NCI-H146 treated with DMSO at 0.1 percent for 48 hours (cell line): ENCODE measurements around the gene MAN2B2.

Source experiments
- DNase-seq: peaks from one replicate; lab custom pipeline; 2025; ENCODE audit not compliant: unreplicated experiment; lab: John Stamatoyannopoulos, UW

MAN2B2 gene

GRCh38 chr4:6566391-6567190 lies 8.4 kb upstream of the MAN2B2 start:
- no peak for DNase-seq

DNA sequence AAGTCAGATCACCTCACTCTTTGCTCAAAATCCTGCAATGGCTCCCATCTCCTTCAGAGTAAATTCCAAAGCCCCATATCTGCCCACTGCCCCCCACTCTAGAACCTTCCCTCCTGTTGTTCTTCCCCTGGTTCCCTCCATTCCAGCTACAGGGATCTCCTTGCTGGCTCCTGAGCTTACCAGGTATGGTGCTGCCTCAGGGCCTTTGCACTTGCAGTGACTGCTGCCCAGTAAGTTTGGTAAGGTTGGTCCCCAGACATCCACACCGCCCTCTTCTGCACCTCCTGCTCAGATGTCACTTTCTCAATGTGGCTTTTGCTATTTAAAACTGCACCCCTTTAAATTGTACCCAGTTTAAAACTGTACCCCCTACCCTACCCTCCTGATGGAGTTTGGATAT lies 7.8 kb upstream of the MAN2B2 start:
- no peak for DNase-seq

DNA sequence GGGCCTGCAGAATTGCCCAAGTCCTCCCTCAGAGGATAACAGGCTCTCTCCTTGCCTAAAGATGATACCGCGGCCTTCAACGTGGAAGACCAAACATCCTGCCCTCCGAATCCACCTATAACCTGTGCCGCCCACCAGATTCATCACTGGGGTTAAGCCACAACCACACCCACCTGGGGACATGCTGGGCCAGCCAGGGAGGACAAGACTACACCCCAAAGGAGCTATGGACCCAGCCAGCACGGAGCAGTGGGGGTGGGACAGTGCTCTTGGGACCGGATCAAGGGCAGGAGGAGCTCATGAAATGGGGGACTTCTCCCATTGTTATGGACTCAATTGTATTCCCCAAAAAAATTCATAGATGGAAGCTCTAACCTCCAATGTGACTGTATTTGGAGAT lies 6.8 kb upstream of the MAN2B2 start:
- no peak for DNase-seq

- DNase-seq, result no peak
These were observed 6.2 kb upstream of the MAN2B2 start for GRCh38 chr4:6568689-6569332.

DNA sequence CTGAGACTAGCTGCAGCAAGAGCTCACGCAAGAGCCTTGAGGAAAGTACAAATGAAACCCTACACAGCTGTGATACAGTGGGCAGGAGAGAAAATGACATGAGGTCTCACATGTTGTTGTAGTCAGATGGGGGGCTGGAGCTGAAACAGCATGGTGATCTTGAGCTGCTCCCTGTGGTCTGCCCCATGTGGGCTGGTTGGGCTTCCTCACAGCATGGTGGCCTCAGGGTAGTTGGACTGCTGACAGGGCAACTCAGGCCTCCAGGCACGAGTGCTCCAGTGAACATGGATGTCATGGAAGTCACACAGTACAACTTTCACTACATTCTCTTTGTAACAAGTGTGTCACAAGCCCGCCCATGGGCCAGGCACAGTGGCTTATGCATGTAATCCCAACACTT lies 3.4 kb upstream of the MAN2B2 start:
- DNase-seq, result no peak

- DNase-seq, result peak; percentile 26
These were observed 1.4 kb upstream of the MAN2B2 start for GRCh38 chr4:6573551-6573950.

DNA sequence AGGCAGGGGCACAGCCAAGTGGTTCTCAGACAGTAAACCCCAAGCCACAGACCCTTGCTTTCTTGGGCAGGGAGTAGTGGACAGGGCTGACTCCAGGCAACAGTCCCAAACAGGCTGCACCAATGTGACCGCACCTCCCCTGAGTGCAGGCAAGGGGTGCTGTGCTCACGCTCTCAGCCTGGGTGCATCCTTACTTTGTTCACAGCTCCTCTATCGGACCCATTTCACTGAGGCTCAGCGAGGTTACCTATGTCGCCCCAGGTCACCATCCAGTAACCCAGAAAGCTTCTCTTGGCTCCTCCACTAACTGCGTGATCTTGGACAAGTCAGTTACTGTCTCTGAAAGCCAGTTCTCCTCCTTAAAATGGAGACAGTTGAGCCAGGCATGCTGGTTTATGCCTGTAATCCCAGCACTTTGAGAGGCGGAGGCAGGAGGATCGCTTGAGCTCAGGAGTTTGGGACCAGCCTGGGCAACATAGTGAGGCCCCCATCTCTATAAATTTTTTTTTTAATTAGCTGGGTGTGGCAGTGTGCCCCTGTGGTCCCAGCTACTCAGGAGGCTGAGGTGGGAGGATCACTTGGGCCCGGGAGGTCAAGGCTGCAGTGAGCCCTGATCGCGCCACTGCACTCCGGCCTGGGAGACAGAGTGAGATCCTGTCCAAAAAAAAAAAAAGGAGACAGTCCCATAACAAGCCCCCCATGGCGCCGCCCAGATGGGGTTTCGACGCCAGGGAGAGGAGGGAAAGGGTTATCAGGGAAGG lies 823 bp upstream of the MAN2B2 start:
- no peak for DNase-seq

- no peak for DNase-seq
These were observed 683 bp downstream of the MAN2B2 start for GRCh38 chr4:6575503-6576240.

GRCh38 chr4:6576512-6576911 lies 1.5 kb downstream of the MAN2B2 start:
- no peak for DNase-seq

DNA sequence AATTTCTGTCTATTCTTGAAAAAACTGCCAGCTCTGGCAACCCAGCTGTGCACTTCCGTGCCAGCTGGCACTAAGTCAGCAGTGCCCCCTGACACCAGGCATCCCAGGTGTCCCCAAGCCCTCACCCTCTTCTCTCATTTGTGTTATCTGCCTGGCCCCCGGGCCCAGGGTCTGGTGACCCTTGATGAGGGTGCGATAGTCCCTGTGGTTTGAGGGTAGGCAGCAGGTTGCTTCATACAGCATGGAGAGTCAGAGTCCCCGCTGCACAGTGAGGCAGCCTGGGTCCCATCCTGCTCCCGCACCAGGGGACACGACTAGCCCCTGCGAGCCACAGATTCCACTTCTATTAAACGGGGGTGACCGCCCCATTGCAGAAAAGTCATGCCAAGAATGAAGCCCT lies 1.9 kb downstream of the MAN2B2 start:
- DNase-seq, result no peak

- no peak for DNase-seq
These were observed 2.4 kb downstream of the MAN2B2 start for GRCh38 chr4:6577409-6577808.

- DNase-seq, result no peak
These were observed 3.2 kb downstream of the MAN2B2 start for GRCh38 chr4:6578221-6578620.

DNA sequence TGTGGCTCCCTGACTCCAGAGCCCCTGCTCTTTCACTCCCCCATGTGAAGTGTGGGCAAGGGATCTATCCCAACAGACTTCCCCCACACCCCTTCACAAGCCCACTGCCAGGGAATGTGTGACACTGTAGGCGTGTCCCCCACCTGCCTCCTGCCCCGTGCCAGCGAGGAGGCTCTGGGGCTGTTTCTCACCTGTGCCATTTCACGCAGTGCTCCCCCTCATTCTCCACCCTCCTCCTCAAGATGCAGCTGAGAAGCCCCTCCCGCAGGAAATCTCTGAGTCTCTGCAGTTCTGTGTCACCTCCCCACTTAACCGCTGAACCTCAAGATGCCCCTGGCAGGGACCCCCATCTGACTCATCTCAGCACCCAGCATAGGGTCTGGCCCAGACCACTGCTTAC lies 5.4 kb downstream of the MAN2B2 start:
- no peak for DNase-seq

DNA sequence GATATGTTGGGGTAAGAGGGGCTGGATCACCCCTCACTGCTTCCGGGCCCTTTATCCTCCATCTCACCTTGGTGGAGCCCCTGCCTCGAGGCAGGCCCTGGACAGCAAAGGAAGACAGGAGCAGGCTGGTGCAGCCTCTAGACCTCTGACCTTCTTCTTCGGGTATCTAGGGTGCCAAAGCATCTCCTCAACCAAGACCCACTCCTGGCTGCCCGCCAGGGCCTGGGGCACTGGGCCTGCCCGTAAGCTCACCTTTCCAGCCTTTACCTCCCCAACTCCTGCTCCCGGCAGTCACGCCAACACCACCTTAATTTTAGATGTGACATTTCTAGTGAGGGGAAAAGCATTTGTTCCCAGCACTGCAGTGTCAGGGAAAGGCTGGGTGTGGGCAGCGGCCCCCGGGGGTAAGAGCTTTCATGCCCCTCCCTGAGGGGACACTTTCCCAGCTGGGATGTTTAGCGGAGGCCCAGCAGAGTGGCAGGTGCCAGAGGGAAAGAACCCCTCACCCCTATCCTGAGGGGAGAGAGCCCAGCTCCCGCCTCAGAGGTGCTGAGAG lies 6.7 kb downstream of the MAN2B2 start:
- no peak for DNase-seq

- DNase-seq, result no peak
These were observed 8.0 kb downstream of the MAN2B2 start for GRCh38 chr4:6582889-6583490.

DNA sequence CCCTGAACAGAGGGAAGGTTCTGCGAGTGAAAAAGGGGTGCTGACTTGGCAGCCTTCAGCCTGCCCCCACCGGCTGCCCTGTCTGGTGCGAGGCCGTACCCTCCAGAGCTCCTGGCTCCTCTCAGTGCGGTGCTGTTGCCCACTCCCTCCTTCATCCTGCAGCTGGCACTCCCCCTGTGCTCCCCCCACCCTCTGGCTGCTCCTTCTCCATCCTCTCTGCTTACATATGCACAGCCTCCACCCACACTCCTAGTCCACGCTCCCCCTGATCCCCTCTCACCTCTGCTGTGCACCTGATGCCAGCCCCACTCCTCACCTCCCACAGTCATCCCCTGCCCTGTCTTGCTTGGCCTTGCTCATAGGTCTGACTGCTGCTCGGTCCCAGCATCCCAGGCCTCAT lies 9.9 kb downstream of the MAN2B2 start:
- DNase-seq, result no peak

DNA sequence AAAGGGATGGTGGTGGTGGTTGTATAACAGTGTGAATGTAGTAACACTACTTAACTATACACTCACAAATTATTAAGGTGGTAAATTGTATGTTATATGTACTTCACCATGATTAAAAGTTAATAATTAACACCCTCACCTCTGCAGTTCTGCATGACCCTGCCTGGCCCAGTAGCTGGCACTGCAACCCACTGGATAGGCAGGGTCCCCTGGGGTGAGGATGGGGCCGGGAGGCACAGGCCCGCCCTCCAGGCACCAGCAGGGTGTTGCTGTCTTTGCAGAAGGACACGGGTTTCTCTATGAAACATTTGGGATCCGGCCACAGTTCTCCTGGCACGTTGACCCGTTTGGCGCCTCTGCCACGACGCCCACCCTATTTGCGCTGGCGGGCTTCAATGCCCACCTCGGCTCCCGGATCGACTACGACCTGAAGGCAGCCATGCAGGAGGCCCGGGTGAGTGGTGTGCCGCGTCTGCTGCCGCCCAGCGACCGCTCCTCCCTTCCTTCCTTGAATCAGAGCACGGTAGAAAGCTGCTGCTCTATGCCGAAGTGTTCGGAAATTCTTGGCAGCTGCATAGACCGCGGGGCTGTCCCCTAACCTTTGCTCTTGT lies 11.8 kb downstream of the MAN2B2 start:
- no peak for DNase-seq

DNA sequence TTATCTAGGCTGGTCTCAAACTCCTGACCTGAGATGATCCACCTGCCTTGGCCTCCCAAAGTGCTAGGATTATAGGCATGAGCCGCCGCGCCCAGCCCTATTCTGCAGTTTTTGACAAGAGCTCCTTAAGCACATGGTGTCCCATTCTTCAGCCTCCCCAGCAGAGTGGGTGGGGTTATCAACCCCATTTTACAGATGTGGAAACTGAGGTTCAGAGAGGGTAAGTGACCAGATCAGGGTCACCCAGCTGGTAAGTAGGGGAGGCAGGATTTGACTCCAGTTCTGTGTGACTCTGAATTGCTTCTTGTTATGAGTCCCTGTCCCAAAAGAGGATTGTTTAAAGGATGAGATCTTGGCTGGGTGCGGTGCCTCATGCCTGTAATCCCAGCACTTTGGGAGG lies 14.5 kb downstream of the MAN2B2 start:
- no peak for DNase-seq

DNA sequence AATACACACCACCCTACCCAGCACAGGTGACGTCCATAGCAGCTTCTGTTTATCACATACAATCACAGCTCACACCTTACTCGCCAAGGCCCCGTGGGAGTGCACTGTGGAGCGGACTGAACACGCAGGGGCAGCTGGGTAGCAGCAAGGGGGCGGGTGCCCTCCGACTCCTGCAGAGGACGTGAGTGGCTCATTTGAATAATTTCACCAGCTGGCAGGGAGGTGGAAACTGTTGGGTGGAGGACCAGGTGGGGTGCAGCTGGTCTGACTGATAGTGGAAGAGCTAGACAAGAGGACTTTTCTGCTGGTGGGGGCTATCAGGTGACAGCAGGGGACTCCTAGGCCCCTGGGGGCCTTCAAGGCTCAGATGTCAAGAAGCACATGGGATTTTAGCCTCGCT lies 16.3 kb downstream of the MAN2B2 start:
- DNase-seq, result peak; percentile 12

- no peak for DNase-seq
These were observed 16.8 kb downstream of the MAN2B2 start for GRCh38 chr4:6591781-6592180.
